SK-N-SH (cell line): ENCODE results near the gene ZNF521. TPM values are rescaled to one million over a fixed set of nuclear protein-coding genes. Genes with fewer than 3 reads are reported as not detected.

ENCODE experiments used
- CTCF ChIA-PET: fragments of 300-600, 350-600 bp; formaldehyde crosslinking; extraction: SDS; loops from one replicate; lab custom pipeline; 2021; lab: Yijun Ruan, JAX
- POLR2A ChIA-PET: fragments of 350-600 bp; sonication (Branson Sonifier 250); formaldehyde crosslinking; extraction: SDS; loops from one replicate; lab custom pipeline; 2020; ENCODE audit warnings: antibody characterized with exemption, inconsistent platforms; lab: Yijun Ruan, JAX
- DNase-seq: peaks from one replicate; pipeline ENCODE4 v3.0.0; 2012
- H2AFZ ChIP-seq: fragments of 200-600 bp; sonication (generic); 2 replicates; pipeline ENCODE4 v1.8.1; 2016; ENCODE audit warnings: antibody characterized with exemption, mild to moderate bottlenecking, low read depth
- H3F3A ChIP-seq: fragments of 200-600 bp; sonication (generic); replicated peaks from 2 replicates; pipeline ENCODE3; 2016; ENCODE audit warnings: antibody characterized with exemption, mild to moderate bottlenecking; ENCODE audit not compliant: insufficient read depth
- H3K27ac ChIP-seq, 2 experiments: fragments of 200-500 bp in 1 of 2; fragments of 200-600 bp in 1 of 2; sonication (Bioruptor generic) in 1 of 2; sonication (generic), shearing (Covaris generic) in 1 of 2; 2 replicates each; pipeline versions ENCODE4 v1.5.1 to v1.6.1; 2014 to 2016; ENCODE audit warnings: low read depth in 2 of 2, inconsistent platforms in 1 of 2, low read length in 1 of 2, mild to moderate bottlenecking in 1 of 2, mixed read lengths in 1 of 2
- H3K27me3 ChIP-seq: fragments of 200-600 bp; sonication (generic), shearing (Covaris generic); 2 replicates; pipeline ENCODE4 v1.6.1; 2016; ENCODE audit warnings: mixed run types; ENCODE audit not compliant: insufficient read depth
- H3K36me3 ChIP-seq, 2 experiments: fragments of 200-500 bp in 1 of 2; fragments of 200-600 bp in 1 of 2; sonication (Bioruptor generic) in 1 of 2; sonication (generic) in 1 of 2; replicated peaks in 1 of 2; 2 replicates each; pipeline versions ENCODE3 to v1.5.1; 2014 to 2016; ENCODE audit warnings: low read length in 1 of 2, mild to moderate bottlenecking in 1 of 2; ENCODE audit not compliant: insufficient read depth in 2 of 2, control insufficient read depth in 1 of 2
- H3K4me1 ChIP-seq, 2 experiments: fragments of 200-500 bp in 1 of 2; fragments of 200-600 bp in 1 of 2; sonication (Bioruptor generic) in 1 of 2; sonication (generic), shearing (Covaris generic) in 1 of 2; 2 replicates each; pipeline versions ENCODE4 v1.5.1 to v1.6.1; 2014 to 2016; ENCODE audit warnings: low read depth in 1 of 2, low read length in 1 of 2, mixed run types in 1 of 2; ENCODE audit not compliant: insufficient read depth in 2 of 2, control insufficient read depth in 1 of 2
- H3K4me2 ChIP-seq: fragments of 200-600 bp; sonication (generic), shearing (Covaris generic); 2 replicates; pipeline ENCODE4 v1.6.1; 2017; ENCODE audit warnings: mixed run types
- H3K4me3 ChIP-seq, 2 experiments: fragments of 200-500 bp in 1 of 2; fragments of 200-600 bp in 1 of 2; sonication (Bioruptor generic) in 1 of 2; sonication (generic), shearing (Covaris generic) in 1 of 2; 2 replicates each; pipeline versions ENCODE4 v1.5.1 to v1.8.1; 2014 to 2016; ENCODE audit warnings: low read depth in 2 of 2, inconsistent platforms in 1 of 2, low read length in 1 of 2, mild to moderate bottlenecking in 1 of 2, mixed read lengths in 1 of 2, moderate library complexity in 1 of 2
- H3K79me2 ChIP-seq: fragments of 200-600 bp; sonication (generic); 2 replicates; pipeline ENCODE4 v1.8.1; 2017; ENCODE audit warnings: mild to moderate bottlenecking; ENCODE audit not compliant: insufficient read depth
- H3K9ac ChIP-seq: fragments of 200-600 bp; sonication (generic); 2 replicates; pipeline ENCODE4 v1.6.1; 2017; ENCODE audit warnings: mixed run types
- H3K9me2 ChIP-seq: fragments of 200-600 bp; sonication (generic); 2 replicates; pipeline ENCODE4 v1.6.1; 2017; ENCODE audit warnings: mixed run types
- H3K9me3 ChIP-seq: fragments of 200-600 bp; sonication (generic); 2 replicates; pipeline ENCODE4 v1.6.1; 2017; ENCODE audit warnings: mixed run types, mild to moderate bottlenecking, moderate library complexity
- H4K20me1 ChIP-seq: fragments of 200-600 bp; sonication (generic); 2 replicates; pipeline ENCODE4 v1.6.1; 2017; ENCODE audit warnings: mild to moderate bottlenecking, mixed run types; ENCODE audit not compliant: insufficient read depth
- EP300 ChIP-seq, 2 experiments: IDR thresholded peaks; 2 replicates each; pipeline versions ENCODE4 v1.4.0 to v1.6.1; 2012; ENCODE audit warnings: borderline replicate concordance in 1 of 2, low read depth in 1 of 2, low read length in 1 of 2
- FOSL2 ChIP-seq: IDR thresholded peaks from 2 replicates; pipeline ENCODE4 v1.4.0; 2012; ENCODE audit warnings: low read depth, mild to moderate bottlenecking, moderate library complexity, borderline replicate concordance
- FOXJ3 ChIP-seq: sonication (generic); formaldehyde crosslinking; IDR thresholded peaks from 2 replicates; pipeline ENCODE4 v1.5.1; 2020; ENCODE audit warnings: mild to moderate bottlenecking, missing genetic modification reagents
- IRF3 ChIP-seq: fragments of 150-350 bp; IDR thresholded peaks from 2 replicates; pipeline ENCODE4 v1.6.1; 2016; ENCODE audit warnings: mild to moderate bottlenecking, low read depth, low read length
- JUND ChIP-seq: IDR thresholded peaks from 2 replicates; pipeline ENCODE4 v1.4.0; 2012
- MXI1 ChIP-seq: IDR thresholded peaks from 2 replicates; pipeline ENCODE4 v1.6.1; 2012; ENCODE audit warnings: mild to moderate bottlenecking, low read depth, low read length, improper control_type of control experiment
- NFIC ChIP-seq: IDR thresholded peaks from 2 replicates; pipeline ENCODE4 v1.4.0; 2012; ENCODE audit warnings: borderline replicate concordance
- NRF1 ChIP-seq: IDR thresholded peaks from 2 replicates; pipeline ENCODE4 v1.6.1; 2012; ENCODE audit warnings: low read depth, mild to moderate bottlenecking, low read length
- RAD21 ChIP-seq: IDR thresholded peaks from 2 replicates; pipeline ENCODE4 v1.6.1; 2012; ENCODE audit warnings: mild to moderate bottlenecking, low read length
- RFX5 ChIP-seq: IDR thresholded peaks from 2 replicates; pipeline ENCODE4 v1.6.1; 2012; ENCODE audit warnings: mild to moderate bottlenecking, improper control_type of control experiment, low read length
- RXRA ChIP-seq: IDR thresholded peaks from 2 replicates; pipeline ENCODE4 v1.4.0; 2012; ENCODE audit warnings: low read depth, mild to moderate bottlenecking, borderline replicate concordance
- SIN3A ChIP-seq: IDR thresholded peaks from 2 replicates; pipeline ENCODE4 v1.6.1; 2012; ENCODE audit warnings: low read depth, mild to moderate bottlenecking, low read length, moderate library complexity, borderline replicate concordance
- TAF1 ChIP-seq: IDR thresholded peaks from 2 replicates; pipeline ENCODE4 v1.6.1; 2012; ENCODE audit warnings: low read depth, mild to moderate bottlenecking, low read length, moderate library complexity, borderline replicate concordance
- TCF12 ChIP-seq: IDR thresholded peaks from 2 replicates; pipeline ENCODE4 v1.4.0; 2012
- WGBS: methylation state at CpG from one replicate; pipeline ENCODE4 v1.1.6; 2017; ENCODE audit warnings: low lambda C conversion rate; 5-methylcytosine and 5-hydroxymethylcytosine counted together
- polyA plus RNA-seq, 3 experiments: library from polyadenylated mRNA; depleted of rRNA; stranded (reverse); fragments of >200 nt; gene quantifications; 2 replicates each; pipeline ENCODE4 v1.2.3, GENCODE V29; 2012
- TF ChIP-seq, protein P1 (sequence below): fragments of 200-600 bp; sonication (generic); IDR thresholded peaks from 2 replicates; pipeline ENCODE4 v1.6.1; 2017; ENCODE audit warnings: antibody characterized with exemption, mild to moderate bottlenecking, moderate library complexity
- TF ChIP-seq, protein P2 (sequence below): IDR thresholded peaks from 2 replicates; pipeline ENCODE4; 2012
- TF ChIP-seq, protein P3 (sequence below): IDR thresholded peaks from 2 replicates; pipeline ENCODE4 v1.4.0; 2012; ENCODE audit warnings: low read depth, borderline replicate concordance
- TF ChIP-seq, protein P4 (sequence below): IDR thresholded peaks from 2 replicates; pipeline ENCODE4 v1.4.0; 2012; ENCODE audit warnings: low read depth, borderline replicate concordance

Gene ZNF521
- polyA plus RNA-seq, 1 of the 3 experiments (the other 2 are of a cell fraction), result 14.1 TPM

DNA sequence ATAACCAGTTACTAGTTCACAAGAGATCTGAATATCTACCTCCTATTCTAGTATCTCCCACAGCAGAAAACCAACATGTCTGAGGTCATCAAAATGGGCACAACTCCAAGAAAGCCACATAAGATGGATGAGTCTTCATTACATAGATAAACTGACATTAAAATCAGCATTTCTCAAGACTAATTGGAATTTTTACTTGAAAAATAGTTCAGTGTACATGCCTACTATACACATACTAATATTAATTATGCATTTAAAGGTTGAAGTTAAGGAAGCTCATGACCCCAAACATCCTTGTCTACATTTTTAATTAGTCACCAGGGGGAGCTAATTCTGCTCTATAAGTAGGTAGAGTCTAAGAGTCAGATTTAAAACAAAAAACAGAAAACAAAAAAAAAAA is 41.9 kb downstream of the ZNF521 start:
- H3K9me3 ChIP-seq, result no peaks in the 10 kb centered on the region
- H3K36me3 ChIP-seq, result peaks cover 0 to 2% of the 10 kb centered on the region in 2 experiments
- H3F3A ChIP-seq, result no peaks in the 10 kb centered on the region
- no peaks in the 10 kb centered on the region for H3K9me2 ChIP-seq
- no peak for DNase-seq
- no peak overlapping the region for H3K9ac ChIP-seq
- H3K4me3 ChIP-seq, result no peak overlapping the region
- H3K4me2 ChIP-seq, result no peak overlapping the region
- H2AFZ ChIP-seq, result no peak overlapping the region
- H3K79me2 ChIP-seq, result no peaks in the 10 kb centered on the region
- TF ChIP-seq FOSL2 (peak; percentile 36; the same call in 1 of the 2 replicates), RAD21 (0 out of 2 replicates have a peak, but pooled peaks have one; percentile 12), IRF3 (no peak), NFIC (peak; percentile 72), JUND (peak; percentile 32; the same call in 1 of the 2 replicates), TAF1 (no peak), NRF1 (no peak), SIN3A (no peak), TCF12 (0 out of 2 replicates have a peak, but pooled peaks have one; percentile 9), FOXJ3 (CRISPR knock-in tag) (no peak)
- TF ChIP-seq, protein P1, sequence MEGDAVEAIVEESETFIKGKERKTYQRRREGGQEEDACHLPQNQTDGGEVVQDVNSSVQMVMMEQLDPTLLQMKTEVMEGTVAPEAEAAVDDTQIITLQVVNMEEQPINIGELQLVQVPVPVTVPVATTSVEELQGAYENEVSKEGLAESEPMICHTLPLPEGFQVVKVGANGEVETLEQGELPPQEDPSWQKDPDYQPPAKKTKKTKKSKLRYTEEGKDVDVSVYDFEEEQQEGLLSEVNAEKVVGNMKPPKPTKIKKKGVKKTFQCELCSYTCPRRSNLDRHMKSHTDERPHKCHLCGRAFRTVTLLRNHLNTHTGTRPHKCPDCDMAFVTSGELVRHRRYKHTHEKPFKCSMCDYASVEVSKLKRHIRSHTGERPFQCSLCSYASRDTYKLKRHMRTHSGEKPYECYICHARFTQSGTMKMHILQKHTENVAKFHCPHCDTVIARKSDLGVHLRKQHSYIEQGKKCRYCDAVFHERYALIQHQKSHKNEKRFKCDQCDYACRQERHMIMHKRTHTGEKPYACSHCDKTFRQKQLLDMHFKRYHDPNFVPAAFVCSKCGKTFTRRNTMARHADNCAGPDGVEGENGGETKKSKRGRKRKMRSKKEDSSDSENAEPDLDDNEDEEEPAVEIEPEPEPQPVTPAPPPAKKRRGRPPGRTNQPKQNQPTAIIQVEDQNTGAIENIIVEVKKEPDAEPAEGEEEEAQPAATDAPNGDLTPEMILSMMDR, result peak; percentile 52
- TF ChIP-seq, protein P2, sequence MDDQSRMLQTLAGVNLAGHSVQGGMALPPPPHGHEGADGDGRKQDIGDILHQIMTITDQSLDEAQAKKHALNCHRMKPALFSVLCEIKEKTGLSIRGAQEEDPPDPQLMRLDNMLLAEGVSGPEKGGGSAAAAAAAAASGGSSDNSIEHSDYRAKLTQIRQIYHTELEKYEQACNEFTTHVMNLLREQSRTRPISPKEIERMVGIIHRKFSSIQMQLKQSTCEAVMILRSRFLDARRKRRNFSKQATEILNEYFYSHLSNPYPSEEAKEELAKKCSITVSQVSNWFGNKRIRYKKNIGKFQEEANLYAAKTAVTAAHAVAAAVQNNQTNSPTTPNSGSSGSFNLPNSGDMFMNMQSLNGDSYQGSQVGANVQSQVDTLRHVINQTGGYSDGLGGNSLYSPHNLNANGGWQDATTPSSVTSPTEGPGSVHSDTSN, result peak; percentile 73
- TF ChIP-seq, all 33 proteins: peak for 7
- Histone ChIP-seq H3K27me3 (no peaks in the 10 kb centered on the region), H3K4me1 (peaks cover 0 to 3% of the 10 kb centered on the region in 2 experiments; a peak in 1 of 4 replicates), H4K20me1 (no peaks in the 10 kb centered on the region), H3K27ac (peak overlapping the region in 1 of 2 experiments; percentile 4; a peak in 1 of 4 replicates)
- ChIA-PET CTCF (interaction anchor here (0.6 to 1.1 kb wide), 2 partner anchors 100 to 131 kb away, joined by 3 read pairs; no protein-coding TSS in a partner anchor), POLR2A (no interaction called here)

- no peaks in the 10 kb centered on the region for H4K20me1 ChIP-seq
- no peaks in the 10 kb centered on the region for H3K27me3 ChIP-seq
- ChIA-PET CTCF (no interaction called here), POLR2A (no interaction called here)
- DNase-seq, result no peak
- peaks cover 0 to 3% of the 10 kb centered on the region in 2 experiments; a peak in 1 of 4 replicates for H3K4me1 ChIP-seq
- H3K27ac ChIP-seq, result no peak overlapping the region
- no peak overlapping the region for H3K4me3 ChIP-seq
- no peaks in the 10 kb centered on the region for H3K9me2 ChIP-seq
- H3K79me2 ChIP-seq, result no peaks in the 10 kb centered on the region
- no peak overlapping the region for H3K9ac ChIP-seq
- WGBS, result 89% methylated on average over 3 of the region's 3 CpGs
- no peaks in the 10 kb centered on the region for H3K36me3 ChIP-seq
- no peak overlapping the region for H3K4me2 ChIP-seq
- TF ChIP-seq RFX5, result no peak
- no peak for TF ChIP-seq EP300 (IDR thresholded peaks at IDR 0.05; ENCODE audit: borderline replicate concordance in 1 of 2, low read depth in 1 of 2, low read length in 1 of 2)
- TF ChIP-seq RXRA, result no peak
- TF ChIP-seq, protein P3, sequence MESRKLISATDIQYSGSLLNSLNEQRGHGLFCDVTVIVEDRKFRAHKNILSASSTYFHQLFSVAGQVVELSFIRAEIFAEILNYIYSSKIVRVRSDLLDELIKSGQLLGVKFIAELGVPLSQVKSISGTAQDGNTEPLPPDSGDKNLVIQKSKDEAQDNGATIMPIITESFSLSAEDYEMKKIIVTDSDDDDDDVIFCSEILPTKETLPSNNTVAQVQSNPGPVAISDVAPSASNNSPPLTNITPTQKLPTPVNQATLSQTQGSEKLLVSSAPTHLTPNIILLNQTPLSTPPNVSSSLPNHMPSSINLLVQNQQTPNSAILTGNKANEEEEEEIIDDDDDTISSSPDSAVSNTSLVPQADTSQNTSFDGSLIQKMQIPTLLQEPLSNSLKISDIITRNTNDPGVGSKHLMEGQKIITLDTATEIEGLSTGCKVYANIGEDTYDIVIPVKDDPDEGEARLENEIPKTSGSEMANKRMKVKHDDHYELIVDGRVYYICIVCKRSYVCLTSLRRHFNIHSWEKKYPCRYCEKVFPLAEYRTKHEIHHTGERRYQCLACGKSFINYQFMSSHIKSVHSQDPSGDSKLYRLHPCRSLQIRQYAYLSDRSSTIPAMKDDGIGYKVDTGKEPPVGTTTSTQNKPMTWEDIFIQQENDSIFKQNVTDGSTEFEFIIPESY, result no peak
- TF ChIP-seq, protein P4, sequence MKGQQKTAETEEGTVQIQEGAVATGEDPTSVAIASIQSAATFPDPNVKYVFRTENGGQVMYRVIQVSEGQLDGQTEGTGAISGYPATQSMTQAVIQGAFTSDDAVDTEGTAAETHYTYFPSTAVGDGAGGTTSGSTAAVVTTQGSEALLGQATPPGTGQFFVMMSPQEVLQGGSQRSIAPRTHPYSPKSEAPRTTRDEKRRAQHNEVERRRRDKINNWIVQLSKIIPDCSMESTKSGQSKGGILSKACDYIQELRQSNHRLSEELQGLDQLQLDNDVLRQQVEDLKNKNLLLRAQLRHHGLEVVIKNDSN, result no peak
- no peak for TF ChIP-seq MXI1
- no peak for TF ChIP-seq FOSL2
- no peak overlapping the region for H2AFZ ChIP-seq
- no peaks in the 10 kb centered on the region for H3K9me3 ChIP-seq
- no peaks in the 10 kb centered on the region for H3F3A ChIP-seq
These were observed 43.6 kb downstream of the ZNF521 start for GRCh38 chr18:25308381-25308780.
